ENCODE data around the gene PLCB2. TPM values are rescaled to one million over a fixed set of nuclear protein-coding genes. Genes with fewer than 3 reads are reported as not detected.

PLCB2 gene
- polyA plus RNA-seq, 3 donors: 9.0 to 10.8 (median 10.4) TPM

GRCh38 chr15:40340740-40341400, 33.1 kb upstream of the PLCB2 start, which contains the start of gene CCDC9B:
CCDC9B (minus strand) TSS chr15:40340939; CDS start chr15:40340819, 120 bp downstream.
- peak; percentile 74 for DNase-seq

DNA sequence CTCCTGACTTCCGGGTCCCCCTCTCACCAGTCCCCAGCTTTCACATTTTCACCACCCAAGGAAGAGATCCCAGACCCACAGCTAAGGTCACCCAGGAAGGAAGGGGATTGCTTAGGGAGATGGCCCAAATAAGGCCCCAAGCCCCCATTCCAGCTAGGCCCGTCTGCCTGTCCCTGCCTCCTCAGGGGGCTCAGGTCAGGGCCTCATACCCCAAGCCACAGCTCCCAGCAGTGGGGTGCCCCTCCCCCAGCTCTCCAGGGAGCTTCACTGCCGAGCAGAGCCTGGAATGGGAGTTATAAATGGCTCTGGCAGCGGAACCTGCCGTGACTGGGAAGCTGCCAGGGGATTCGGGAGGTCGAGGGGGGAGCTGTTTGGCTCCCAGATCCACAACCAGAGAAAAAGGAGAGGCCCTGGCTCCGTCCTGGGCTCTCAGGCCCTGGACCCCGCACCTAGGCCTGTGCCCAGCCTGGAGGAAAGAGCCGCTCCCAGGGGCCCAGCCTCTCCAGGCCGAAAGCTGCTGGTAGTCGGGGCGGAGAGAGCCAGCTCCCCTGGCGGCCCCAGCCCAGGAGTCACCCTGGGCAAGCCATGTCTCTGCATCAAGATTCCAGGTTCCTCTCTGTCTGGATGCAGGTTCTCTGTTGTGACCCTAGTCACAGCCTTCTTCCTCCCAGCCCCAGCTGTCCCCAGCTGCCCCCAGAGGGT, 32.5 kb upstream of the PLCB2 start:
- DNase-seq: no peak

DNA sequence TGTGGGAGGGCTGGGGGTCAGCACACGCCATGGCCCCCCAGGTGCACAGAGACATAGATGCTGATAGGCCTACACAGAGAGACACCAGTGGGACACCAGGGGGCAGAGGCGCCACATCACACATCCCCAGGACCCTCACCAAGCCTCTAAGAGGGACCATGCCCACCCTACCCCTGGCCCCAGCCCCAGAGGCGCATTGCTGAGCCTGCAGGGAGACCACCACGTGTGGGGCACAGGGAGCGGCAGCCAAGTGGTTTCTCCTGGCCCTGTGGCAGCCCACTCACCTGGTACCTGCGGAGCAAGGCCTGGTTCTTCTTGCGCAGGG, 31.8 kb upstream of the PLCB2 start:
- DNase-seq: no peak

DNA sequence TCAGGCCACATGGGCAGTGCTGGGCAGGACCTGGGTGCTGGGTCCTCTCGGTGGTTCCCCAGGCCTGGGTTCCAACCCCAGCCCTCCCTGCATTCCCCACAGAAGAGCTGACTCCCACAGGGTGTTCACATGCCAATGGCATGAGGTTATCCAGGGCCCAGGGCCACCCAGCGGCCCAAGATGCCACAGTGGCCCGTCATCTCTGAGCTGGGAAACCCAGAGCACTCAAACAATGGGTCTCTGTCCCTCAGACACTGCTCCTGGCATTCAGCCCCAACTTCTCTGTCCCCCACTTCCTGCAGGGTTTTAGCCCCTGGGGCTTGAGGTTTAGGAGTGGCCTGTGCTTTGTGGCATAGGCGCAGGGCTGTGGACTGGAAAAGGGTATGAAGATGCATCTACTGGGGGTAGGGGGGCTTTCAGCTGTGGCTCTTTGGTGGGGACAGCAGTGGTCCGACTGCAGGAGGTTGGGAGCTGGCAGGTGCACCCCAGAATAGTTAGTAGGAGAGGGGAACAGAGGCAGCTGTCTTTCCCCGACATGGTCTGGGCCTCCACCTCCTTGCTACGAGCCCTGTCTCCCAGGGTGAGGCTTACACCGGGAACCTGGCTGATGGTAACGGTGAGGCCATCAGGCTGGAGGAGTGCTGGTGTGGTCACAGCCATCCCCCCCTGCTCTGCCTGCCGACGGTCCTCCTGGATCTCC, 31.3 kb upstream of the PLCB2 start:
- DNase-seq: no peak

- DNase-seq: no peak
These were observed 30.4 kb upstream of the PLCB2 start for GRCh38 chr15:40338041-40338657.

DNA sequence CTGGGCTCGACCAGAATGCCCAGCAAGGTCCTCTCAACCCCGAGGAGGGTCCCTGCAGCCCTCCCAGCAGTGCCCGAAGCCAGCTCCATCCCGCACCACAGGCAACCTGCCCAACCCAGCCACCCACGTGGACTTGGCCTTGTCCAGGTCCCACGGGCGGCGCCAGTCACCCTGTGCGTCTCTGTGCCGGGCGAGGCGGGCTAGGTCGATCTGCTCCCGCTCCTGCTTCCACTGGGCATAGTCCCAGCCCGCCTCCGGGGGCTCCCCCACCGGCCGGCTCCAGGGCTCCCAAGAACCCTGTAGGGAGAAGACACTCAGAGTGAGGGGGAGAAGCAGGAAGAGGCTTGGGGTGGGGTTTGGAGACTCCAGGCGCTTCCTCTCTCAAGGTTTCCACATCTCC, 29.9 kb upstream of the PLCB2 start:
- no peak for DNase-seq

DNA sequence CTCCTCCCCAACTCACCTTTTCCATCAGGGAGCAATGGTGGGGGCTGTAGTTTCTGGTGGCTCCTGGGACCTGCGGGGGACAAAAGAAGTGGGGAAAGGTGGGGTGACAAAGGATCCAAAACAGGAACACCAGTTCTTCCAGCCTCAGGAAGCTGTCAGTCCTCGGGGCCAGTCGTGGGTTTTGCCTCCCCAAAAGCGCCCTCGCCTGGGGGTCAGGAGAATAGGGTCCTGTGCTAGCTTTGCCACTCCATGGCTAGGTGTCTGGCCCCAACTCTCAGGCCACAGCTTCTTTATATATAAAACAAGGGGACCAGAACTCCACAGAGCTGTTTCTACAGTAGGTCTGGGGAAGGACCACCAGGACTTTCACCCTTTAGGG, 29.0 kb upstream of the PLCB2 start:
- no peak for DNase-seq

DNA sequence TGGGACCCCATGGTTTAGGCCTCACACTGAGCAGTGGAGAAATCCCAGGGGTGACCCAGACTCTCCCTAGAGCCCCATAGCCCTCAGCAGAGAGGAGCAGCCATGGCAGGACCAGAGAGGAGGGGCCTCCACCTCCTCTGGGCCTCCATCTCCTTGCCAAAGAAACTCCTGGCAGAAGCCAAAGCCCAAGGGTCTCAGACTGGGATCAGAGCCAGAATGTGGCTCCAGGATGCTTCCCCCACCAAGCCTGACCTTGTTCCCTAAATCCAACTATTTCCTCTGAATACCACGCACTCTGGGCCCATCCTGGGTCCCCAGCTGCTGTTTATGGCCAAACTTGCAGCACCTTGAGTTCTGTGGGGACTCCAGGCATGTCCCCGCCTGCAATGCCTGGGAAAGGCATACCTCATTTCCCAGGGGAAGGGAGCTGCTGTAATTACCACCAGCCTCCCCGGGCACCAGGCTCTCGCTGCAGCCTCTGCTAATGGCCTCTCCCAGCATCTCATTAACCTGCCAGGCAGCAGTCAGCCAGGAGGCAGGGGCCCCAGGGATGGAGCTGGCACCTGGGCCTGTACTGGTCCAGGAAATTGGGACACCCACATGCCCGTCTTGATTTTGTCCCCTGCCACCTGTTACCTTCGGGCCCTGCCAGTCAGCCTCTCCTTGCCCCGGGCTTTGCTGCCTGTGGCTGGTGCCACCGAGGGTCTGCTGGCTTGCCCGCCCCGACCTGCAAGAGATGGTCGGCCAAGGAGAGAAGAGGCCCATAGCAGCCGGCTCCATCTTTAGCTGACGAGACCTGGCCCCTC, 28.4 kb upstream of the PLCB2 start:
- DNase-seq: no peak

DNA sequence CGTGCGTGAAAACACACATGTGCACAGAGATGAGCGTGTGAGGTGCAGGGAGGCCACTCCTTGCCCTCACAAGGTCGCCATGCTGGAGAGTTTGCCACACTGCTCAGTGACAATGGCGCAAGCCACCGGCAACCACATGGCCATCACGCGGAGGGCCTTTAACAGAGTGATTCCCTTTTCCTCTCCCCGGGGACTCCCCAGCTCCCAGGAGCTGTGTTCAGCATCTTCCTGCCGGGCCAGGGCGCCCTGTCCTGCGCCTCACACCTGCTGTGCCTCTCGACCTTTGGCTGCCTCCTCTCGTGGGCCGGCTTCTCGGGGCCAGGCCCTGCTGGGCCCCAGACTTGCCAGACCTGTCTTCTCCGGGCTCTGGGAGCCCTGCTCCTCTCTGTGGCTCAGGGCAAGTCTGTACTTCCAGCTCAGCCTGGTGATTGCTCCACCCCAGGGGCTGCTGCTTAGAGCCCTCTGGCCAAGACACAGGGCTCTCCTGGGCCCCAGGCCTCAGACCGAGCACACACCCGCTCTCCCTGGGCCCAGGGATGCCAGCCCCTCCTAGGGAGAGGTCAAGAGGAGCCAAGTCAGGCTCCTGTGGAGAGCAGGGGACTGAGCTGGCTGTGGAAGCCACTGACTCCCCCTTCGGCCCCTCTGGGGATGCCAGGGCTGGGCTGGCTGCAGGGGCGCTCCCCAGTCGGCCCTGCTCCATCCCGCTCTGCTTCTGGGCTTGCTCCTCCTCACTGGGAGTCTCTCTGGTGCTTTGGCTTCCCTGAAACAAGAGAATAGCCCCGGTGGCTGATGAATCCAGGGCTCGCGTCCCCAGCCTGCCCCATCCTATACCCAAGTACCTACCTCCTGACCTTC, 27.4 kb upstream of the PLCB2 start:
- DNase-seq: no peak

- DNase-seq: no peak
These were observed 26.8 kb upstream of the PLCB2 start for GRCh38 chr15:40334541-40334940.

GRCh38 chr15:40333922-40334492, 26.3 kb upstream of the PLCB2 start:
- DNase-seq: no peak

DNA sequence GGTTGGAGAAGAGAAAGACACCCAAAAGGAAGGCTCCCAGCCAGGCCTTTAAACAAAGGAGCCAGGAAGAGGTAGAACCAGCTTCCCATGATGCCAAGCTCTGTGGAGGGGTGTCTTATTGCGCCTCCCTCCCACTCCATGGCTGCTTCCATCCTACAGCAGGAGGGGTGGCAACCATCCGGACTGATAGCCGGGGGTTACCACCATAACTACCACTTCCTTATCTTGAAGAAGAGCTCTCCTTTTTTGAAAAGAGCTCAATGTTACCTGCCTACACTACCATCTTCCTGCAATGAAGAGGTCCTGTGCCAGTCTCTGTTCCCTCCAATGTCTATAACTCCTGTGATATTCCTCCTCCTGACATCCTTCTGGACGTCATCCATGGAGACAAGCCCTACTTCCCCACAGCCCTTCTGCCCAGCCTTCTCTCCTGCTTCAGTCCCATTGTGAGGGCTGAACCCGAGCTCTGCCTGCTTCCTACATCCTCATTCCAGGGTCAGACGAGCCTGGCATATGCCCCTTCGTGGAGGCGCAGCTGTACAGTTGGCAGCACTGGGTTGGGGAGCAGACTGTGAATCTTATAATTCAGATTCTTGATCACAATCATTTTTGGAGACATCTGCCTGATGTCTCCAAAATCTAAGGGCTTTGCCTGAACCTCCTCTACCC, 24.5 kb upstream of the PLCB2 start:
- DNase-seq: no peak

DNA sequence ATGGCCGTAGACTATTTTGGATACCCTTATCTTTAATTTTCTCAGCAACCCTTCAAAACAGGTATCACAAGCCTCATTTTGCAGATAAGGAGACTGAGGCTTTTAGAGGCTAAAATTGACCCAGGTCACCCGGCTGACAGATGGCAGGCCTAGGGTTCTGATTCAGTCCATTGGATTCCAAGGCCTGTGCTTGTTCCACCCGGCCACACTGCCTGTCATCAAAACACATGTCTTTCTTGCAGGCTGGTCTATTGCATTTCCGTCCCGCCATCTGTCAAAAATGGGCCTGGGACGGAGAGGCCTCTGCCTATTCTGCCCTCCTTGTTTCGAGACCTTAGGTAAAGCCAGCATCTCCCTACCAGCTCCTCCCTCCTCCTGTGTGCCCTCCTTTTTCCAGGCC, 23.9 kb upstream of the PLCB2 start:
- DNase-seq: no peak

DNA sequence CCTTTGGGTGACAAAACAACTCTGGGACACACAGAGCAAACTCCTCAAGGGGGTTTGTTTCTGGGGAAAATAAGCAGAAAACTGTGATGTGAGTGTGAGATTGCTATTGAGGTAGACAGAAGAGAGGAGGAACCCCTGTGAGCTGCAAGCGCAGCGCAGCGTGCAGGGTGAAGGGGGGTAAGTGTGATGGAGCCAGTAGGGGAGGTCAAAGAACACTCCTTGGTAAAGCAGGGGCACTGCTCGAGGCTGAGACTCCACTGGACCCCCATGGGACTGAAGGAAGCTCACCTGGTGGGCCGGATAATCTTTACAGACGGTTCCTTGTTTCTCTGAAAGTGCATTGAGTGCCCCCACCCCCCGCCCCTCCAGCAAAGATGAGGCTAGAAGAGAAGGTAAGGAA, 23.3 kb upstream of the PLCB2 start:
- no peak for DNase-seq

- no peak for DNase-seq
These were observed 22.7 kb upstream of the PLCB2 start for GRCh38 chr15:40330368-40330836.

GRCh38 chr15:40329804-40330203, 22.1 kb upstream of the PLCB2 start:
- no peak for DNase-seq

DNA sequence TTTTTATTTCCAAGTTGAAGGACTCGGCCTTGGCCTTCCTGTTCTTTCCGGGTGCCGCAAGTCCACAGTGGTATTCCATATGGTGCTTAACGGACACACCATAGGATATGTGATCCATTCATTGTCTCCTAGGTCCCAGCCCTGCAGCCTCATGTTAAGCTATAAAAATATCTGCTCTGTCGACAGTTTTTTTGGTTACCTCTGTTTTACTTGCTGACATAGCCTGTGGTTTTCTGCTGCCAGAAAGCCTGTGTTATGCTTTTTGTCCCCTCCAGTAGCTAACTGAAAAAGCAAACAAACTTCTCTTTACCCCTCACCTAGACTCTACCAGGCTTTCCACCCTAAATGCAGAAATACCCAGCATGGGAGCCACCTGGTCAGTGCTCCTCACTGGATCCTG, 21.0 kb upstream of the PLCB2 start:
- DNase-seq: no peak

DNA sequence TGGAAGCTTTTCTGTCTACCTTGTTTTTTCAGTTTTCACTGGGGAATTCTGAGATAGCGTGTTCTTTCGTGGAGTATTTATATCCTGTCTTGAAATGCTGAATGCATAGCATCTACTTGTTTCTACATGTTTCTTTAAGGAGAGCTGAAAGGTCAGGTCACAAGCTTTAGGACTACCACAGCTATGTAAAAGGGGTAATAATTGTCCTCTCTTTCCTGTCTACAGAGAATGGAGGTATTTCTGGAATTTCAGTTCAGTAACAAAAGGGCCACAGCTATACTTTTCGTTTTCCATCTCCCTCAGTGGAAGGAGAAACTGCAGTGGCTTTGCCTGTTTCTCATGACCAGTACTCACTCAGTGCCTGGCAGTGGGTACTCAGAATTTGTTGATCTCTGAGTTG, 20.4 kb upstream of the PLCB2 start:
- DNase-seq: no peak

- no peak for DNase-seq
These were observed 19.7 kb upstream of the PLCB2 start for GRCh38 chr15:40327457-40327856.

- DNase-seq: no peak
These were observed 18.0 kb upstream of the PLCB2 start for GRCh38 chr15:40325700-40326099.
